Smooth muscle cell (in vitro differentiated cells): ENCODE results near the gene ID3. TPM values are rescaled to one million over a fixed set of nuclear protein-coding genes. Genes with fewer than 3 reads are reported as not detected.

ENCODE experiments used
- DNase-seq: peaks from one replicate; lab custom pipeline; 2025; ENCODE audit not compliant: unreplicated experiment; lab: John Stamatoyannopoulos, UW
- H2AFZ ChIP-seq: fragments of 200-600 bp; sonication (generic); 2 replicates; pipeline ENCODE4 v1.6.0; 2016; ENCODE audit warnings: antibody characterized with exemption, low read depth, mild to moderate bottlenecking
- H3F3A ChIP-seq: fragments of 200-600 bp; sonication (generic); 2 replicates; pipeline ENCODE4 v1.6.0; 2017; ENCODE audit warnings: antibody characterized with exemption, low read depth
- H3K27ac ChIP-seq: fragments of 200-600 bp; sonication (generic); 2 replicates; pipeline ENCODE4 v1.5.1; 2016; ENCODE audit warnings: low read depth, mild to moderate bottlenecking
- H3K27me3 ChIP-seq: fragments of 200-600 bp; sonication (generic); 2 replicates; pipeline ENCODE4 v1.6.1; 2016; ENCODE audit warnings: low read depth, mild to moderate bottlenecking
- H3K36me3 ChIP-seq: fragments of 200-600 bp; sonication (generic); 2 replicates; pipeline ENCODE4 v1.5.1; 2016; ENCODE audit warnings: low read depth
- H3K4me1 ChIP-seq: fragments of 200-600 bp; sonication (generic); 2 replicates; pipeline ENCODE4 v1.5.1; 2016; ENCODE audit warnings: low read depth
- H3K4me2 ChIP-seq: fragments of 200-600 bp; sonication (generic); 2 replicates; pipeline ENCODE4 v1.6.0; 2016; ENCODE audit warnings: mild to moderate bottlenecking
- H3K4me3 ChIP-seq: fragments of 200-600 bp; sonication (generic); 2 replicates; pipeline ENCODE4 v1.5.1; 2016; ENCODE audit warnings: mild to moderate bottlenecking
- H3K79me2 ChIP-seq: fragments of 200-600 bp; sonication (generic); 2 replicates; pipeline ENCODE4 v1.6.0; 2016; ENCODE audit warnings: low read depth, mild to moderate bottlenecking
- H3K9ac ChIP-seq: fragments of 200-600 bp; sonication (generic); 2 replicates; pipeline ENCODE4 v1.6.0; 2016; ENCODE audit warnings: low read depth
- H3K9me3 ChIP-seq: fragments of 200-600 bp; sonication (generic); replicated peaks from 2 replicates; pipeline ENCODE4 v1.5.1; 2016; ENCODE audit warnings: low read depth
- H4K20me1 ChIP-seq: fragments of 200-600 bp; sonication (generic); 2 replicates; pipeline ENCODE4 v1.6.0; 2016; ENCODE audit warnings: low read depth
- CTCF ChIP-seq: fragments of 200-600 bp; sonication (generic); IDR thresholded peaks from 2 replicates; pipeline ENCODE4 v1.5.1; 2017; ENCODE audit warnings: borderline replicate concordance, mild to moderate bottlenecking, antibody characterized with exemption; ENCODE audit not compliant: insufficient read depth, poor library complexity, severe bottlenecking
- WGBS: methylation state at CpG from one replicate; pipeline ENCODE4 v1.1.7; 2016; ENCODE audit warnings: low lambda C conversion rate; 5-methylcytosine and 5-hydroxymethylcytosine counted together
- polyA plus RNA-seq: library from polyadenylated mRNA; unstranded; fragments of >200 nt; fragmentation: Nextera tagmentation; extraction: Ambion mirVana; gene quantifications from 2 replicates; pipeline ENCODE4 v1.2.1, GENCODE V29; 2016
- total RNA-seq: library from RNA; depleted of rRNA; stranded (reverse); fragments of >200 nt; gene quantifications from 2 replicates; pipeline ENCODE4 v1.2.3, GENCODE V29; 2014

Gene ID3
- total and polyA plus RNA-seq, 2 experiments from 2014 or later, result 752 to 929 TPM

- Histone ChIP-seq H3K9me3 (no peaks in the 10 kb centered on the region), H3K4me2 (peak overlapping the region; percentile 98), H2AFZ (peak overlapping the region; percentile 57), H4K20me1 (peaks cover 35% of the 10 kb centered on the region), H3K79me2 (peaks cover 24% of the 10 kb centered on the region), H3K27ac (peak overlapping the region; percentile 99), H3K4me3 (peak overlapping the region; percentile 89), H3K9ac (peak overlapping the region; percentile 56), H3K36me3 (no peaks in the 10 kb centered on the region), H3K4me1 (peaks cover 46% of the 10 kb centered on the region), H3K27me3 (no peaks in the 10 kb centered on the region), H3F3A (peaks cover 30% of the 10 kb centered on the region)
- WGBS, result 3% methylated on average over 37 of the region's 81 CpGs
- no peak for TF ChIP-seq CTCF
- DNase-seq, result peak; percentile 51
Measured at GRCh38 chr1:23554481-23555269, 4.6 kb downstream of the ID3 start.

- peak overlapping the region; percentile 57 for H2AFZ ChIP-seq
- peaks cover 33% of the 10 kb centered on the region for H4K20me1 ChIP-seq
- H3K27me3 ChIP-seq, result no peaks in the 10 kb centered on the region
- 32% methylated on average over 12 of the region's 12 CpGs for WGBS
- H3K9ac ChIP-seq, result peak overlapping the region; percentile 56
- H3K9me3 ChIP-seq, result no peaks in the 10 kb centered on the region
- no peak for TF ChIP-seq CTCF
- no peak for DNase-seq
- peak overlapping the region; percentile 68 for H3K27ac ChIP-seq
- H3K79me2 ChIP-seq, result peaks cover 21% of the 10 kb centered on the region
- peaks cover 28% of the 10 kb centered on the region for H3F3A ChIP-seq
- H3K4me1 ChIP-seq, result peaks cover 46% of the 10 kb centered on the region
- peak overlapping the region; percentile 41 for H3K4me3 ChIP-seq
- H3K4me2 ChIP-seq, result peak overlapping the region; percentile 85
- no peaks in the 10 kb centered on the region for H3K36me3 ChIP-seq
Measured at GRCh38 chr1:23554127-23554480, 5.2 kb downstream of the ID3 start.

GRCh38 chr1:23553231-23554126 is 5.8 kb downstream of the ID3 start:
- H2AFZ ChIP-seq, result no peak overlapping the region
- H3K36me3 ChIP-seq, result no peaks in the 10 kb centered on the region
- peaks cover 27% of the 10 kb centered on the region for H4K20me1 ChIP-seq
- no peaks in the 10 kb centered on the region for H3K9me3 ChIP-seq
- H3K4me3 ChIP-seq, result no peak overlapping the region
- DNase-seq, result no peak
- peaks cover 22% of the 10 kb centered on the region for H3F3A ChIP-seq
- peaks cover 46% of the 10 kb centered on the region for H3K4me1 ChIP-seq
- peaks cover 15% of the 10 kb centered on the region for H3K79me2 ChIP-seq
- H3K27me3 ChIP-seq, result no peaks in the 10 kb centered on the region
- peak overlapping the region; percentile 68 for H3K27ac ChIP-seq
- peak overlapping the region; percentile 85 for H3K4me2 ChIP-seq
- WGBS, result 65% methylated on average over 21 of the region's 21 CpGs
- TF ChIP-seq CTCF, result no peak
- H3K9ac ChIP-seq, result no peak overlapping the region
